Measurements from ENCODE around the gene XAGE2.

XAGE2 gene

DNA sequence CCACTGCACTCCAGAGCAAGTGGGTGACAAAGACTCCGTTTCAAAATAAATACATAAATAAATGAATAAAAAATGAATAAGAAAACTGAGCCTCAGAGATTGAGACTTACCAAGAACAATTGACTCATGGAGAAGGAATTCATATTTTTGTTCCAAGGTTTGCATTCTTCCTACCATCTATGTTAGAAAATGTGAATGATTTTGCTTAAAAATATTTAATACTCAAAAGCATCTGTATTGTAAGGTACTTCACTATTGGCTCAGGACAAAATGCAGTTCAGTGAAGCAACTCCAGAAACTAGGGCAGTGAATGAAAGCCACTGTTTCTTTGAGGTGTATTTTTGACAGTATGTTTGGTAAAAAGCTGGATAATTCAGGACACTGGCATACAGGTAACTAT lies 54.1 kb downstream of the XAGE2 start:
- FAIRE-seq: no peak
- no peak for DNase-seq (ENCODE audit: insufficient read length, low spot score)

DNA sequence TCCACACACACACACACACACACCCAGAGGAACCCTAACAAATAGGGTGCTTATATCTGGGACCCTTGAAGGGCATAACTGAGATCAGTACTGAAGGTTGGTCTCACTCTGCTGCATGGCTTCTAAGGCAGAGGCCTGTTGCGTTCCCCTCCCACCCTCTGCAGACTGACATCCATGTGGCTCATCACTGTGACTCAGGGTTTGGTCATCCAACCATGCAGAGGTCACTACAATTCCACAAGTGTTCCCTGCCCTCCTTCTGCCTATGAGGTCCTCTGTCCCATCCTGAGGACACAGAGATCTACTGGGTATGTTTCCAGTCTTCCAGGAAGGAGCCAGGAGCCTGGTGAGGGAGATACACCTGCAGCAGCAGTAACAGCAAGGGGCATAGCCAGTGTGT lies 55.8 kb downstream of the XAGE2 start:
- no peak for FAIRE-seq

More for the DNA sequence above, 55.8 kb downstream of the XAGE2 start:
- DNase-seq (ENCODE audit: insufficient read length, low spot score): no peak
